Astrocyte (in vitro differentiated cells and primary cell): Measurements from ENCODE around the gene MICALL2. TPM values are rescaled to one million over a fixed set of nuclear protein-coding genes. Genes with fewer than 3 reads are reported as not detected.

Experiments
- DNase-seq: peaks from one replicate; pipeline ENCODE4 v3.0.0-alpha.2; 2010; ENCODE audit warnings: low read depth
- FAIRE-seq: peaks from 2 replicates; lab custom pipeline; 2011; peaks lifted over from hg19 to GRCh38; lab: Jason Lieb, UNC
- H2AFZ ChIP-seq: 2 replicates; pipeline ENCODE4 v1.6.0; 2012; ENCODE audit warnings: low read depth, low read length, inconsistent platforms
- H3K27ac ChIP-seq: 2 replicates; pipeline ENCODE4 v1.5.1; 2011; ENCODE audit warnings: low read depth, low read length, inconsistent platforms
- H3K27me3 ChIP-seq: 2 replicates; pipeline ENCODE4 v1.6.0; 2011; ENCODE audit warnings: low read length, inconsistent platforms; ENCODE audit not compliant: insufficient read depth
- H3K36me3 ChIP-seq: 2 replicates; pipeline ENCODE4 v1.5.1; 2011; ENCODE audit warnings: low read length, inconsistent platforms; ENCODE audit not compliant: insufficient read depth
- H3K4me1 ChIP-seq: 2 replicates; pipeline ENCODE4 v1.5.1; 2011; ENCODE audit warnings: low read length, inconsistent platforms; ENCODE audit not compliant: insufficient read depth
- H3K4me2 ChIP-seq: 2 replicates; pipeline ENCODE4 v1.6.0; 2012; ENCODE audit warnings: low read length, inconsistent platforms
- H3K4me3 ChIP-seq: 2 replicates; pipeline ENCODE4 v1.5.1; 2011; ENCODE audit warnings: low read depth, mild to moderate bottlenecking, low read length, inconsistent platforms; ENCODE audit not compliant: insufficient read depth
- H3K79me2 ChIP-seq: 2 replicates; pipeline ENCODE4 v1.6.0; 2012; ENCODE audit warnings: mild to moderate bottlenecking, low read length, inconsistent platforms; ENCODE audit not compliant: insufficient read depth
- H3K9ac ChIP-seq: 2 replicates; pipeline ENCODE4 v1.6.0; 2012; ENCODE audit warnings: mild to moderate bottlenecking, low read length, inconsistent platforms
- H3K9me3 ChIP-seq: 2 replicates; pipeline ENCODE4 v1.5.1; 2012; ENCODE audit warnings: low read depth, mild to moderate bottlenecking, low read length, inconsistent platforms; ENCODE audit not compliant: insufficient read depth
- H4K20me1 ChIP-seq: 2 replicates; pipeline ENCODE4 v1.6.0; 2012; ENCODE audit warnings: low read length, inconsistent platforms; ENCODE audit not compliant: insufficient read depth
- H3K27ac Mint-ChIP-seq: one replicate; pipeline ENCODE4 v1.8.0; 2021; ENCODE audit warnings: mild to moderate bottlenecking, mixed read lengths; ENCODE audit not compliant: unreplicated experiment
- H3K27me3 Mint-ChIP-seq: one replicate; pipeline ENCODE4 v1.8.0; 2021; ENCODE audit warnings: low read depth, mixed read lengths; ENCODE audit not compliant: unreplicated experiment
- H3K36me3 Mint-ChIP-seq: one replicate; pipeline ENCODE4 v1.8.0; 2021; ENCODE audit warnings: low read depth, mixed read lengths; ENCODE audit not compliant: unreplicated experiment
- H3K4me1 Mint-ChIP-seq: one replicate; pipeline ENCODE4 v1.8.0; 2021; ENCODE audit warnings: low read depth, mixed read lengths; ENCODE audit not compliant: unreplicated experiment
- H3K4me3 Mint-ChIP-seq: one replicate; pipeline ENCODE4 v1.8.0; 2021; ENCODE audit warnings: mild to moderate bottlenecking, moderate library complexity, mixed read lengths; ENCODE audit not compliant: unreplicated experiment
- H3K9me3 Mint-ChIP-seq: one replicate; pipeline ENCODE4 v1.8.0; 2021; ENCODE audit warnings: mild to moderate bottlenecking, mixed read lengths; ENCODE audit not compliant: unreplicated experiment
- CTCF ChIP-seq: IDR thresholded peaks from 2 replicates; pipeline ENCODE4 v1.5.1; 2011; ENCODE audit warnings: low read depth, mild to moderate bottlenecking, inconsistent platforms, low read length, moderate library complexity; ENCODE audit not compliant: insufficient read depth
- EZH2 ChIP-seq: IDR thresholded peaks from 2 replicates; pipeline ENCODE4 v1.6.1; 2012; ENCODE audit warnings: mild to moderate bottlenecking, low read length, inconsistent platforms; ENCODE audit not compliant: insufficient read depth
- total RNA-seq: library from RNA; stranded (reverse); gene quantifications from 2 replicates; pipeline ENCODE4 v1.2.1, GENCODE V29; 2021

MICALL2 gene
- total RNA-seq, 1 donor from 2014 or later, result 43.4 TPM

GRCh38 chr7:1449951-1450350 is 9.3 kb downstream of the MICALL2 start:
- H2AFZ ChIP-seq, result no peak overlapping the region
- no peak overlapping the region for H3K27ac ChIP-seq
- Mint-ChIP-seq H3K9me3 (no peaks in the 10 kb centered on the region), H3K27ac (no peak overlapping the region), H3K4me1 (peaks cover 2% of the 10 kb centered on the region), H3K27me3 (no peaks in the 10 kb centered on the region), H3K4me3 (no peak overlapping the region), H3K36me3 (no peaks in the 10 kb centered on the region)
- no peak overlapping the region for H3K9ac ChIP-seq
- H4K20me1 ChIP-seq, result peaks cover 57% of the 10 kb centered on the region
- DNase-seq (no peak), FAIRE-seq (no peak)
- H3K4me3 ChIP-seq, result no peak overlapping the region
- H3K4me1 ChIP-seq, result peaks cover 10% of the 10 kb centered on the region
- peaks cover 49% of the 10 kb centered on the region for H3K79me2 ChIP-seq
- H3K4me2 ChIP-seq, result no peak overlapping the region
- no peaks in the 10 kb centered on the region for H3K9me3 ChIP-seq
- H3K36me3 ChIP-seq, result no peaks in the 10 kb centered on the region
- H3K27me3 ChIP-seq, result no peaks in the 10 kb centered on the region
- TF ChIP-seq CTCF (no peak), EZH2 (no peak)

DNA sequence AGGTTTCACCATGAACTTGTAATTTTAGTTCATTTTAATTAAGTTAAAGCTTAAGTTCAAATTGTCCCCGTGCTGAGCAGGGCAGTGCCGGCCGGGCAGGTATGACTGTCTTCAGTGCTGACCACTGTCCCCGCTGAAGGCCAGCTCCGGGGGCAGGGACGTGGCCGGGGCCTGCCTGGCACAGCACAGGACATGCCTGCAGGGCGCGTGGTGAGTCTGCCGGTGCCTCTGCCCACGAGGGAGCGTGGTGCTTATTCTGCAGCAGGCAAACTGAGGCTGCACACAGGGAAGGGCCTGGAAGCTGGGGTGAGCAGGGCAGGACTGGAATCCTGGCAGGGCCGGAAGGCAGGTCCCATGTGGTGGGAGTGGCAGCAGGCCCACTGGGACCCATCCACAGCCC is 9.8 kb downstream of the MICALL2 start:
- Histone ChIP-seq H3K36me3 (no peaks in the 10 kb centered on the region), H3K4me2 (no peak overlapping the region), H3K4me3 (no peak overlapping the region), H3K79me2 (peaks cover 45% of the 10 kb centered on the region), H3K27ac (no peak overlapping the region), H2AFZ (no peak overlapping the region), H3K4me1 (peaks cover 5% of the 10 kb centered on the region), H4K20me1 (peaks cover 53% of the 10 kb centered on the region), H3K27me3 (no peaks in the 10 kb centered on the region), H3K9ac (no peak overlapping the region), H3K9me3 (no peaks in the 10 kb centered on the region)
- TF ChIP-seq EZH2 (no peak), CTCF (no peak)
- no peak overlapping the region for H3K27ac Mint-ChIP-seq
- no peaks in the 10 kb centered on the region for H3K9me3 Mint-ChIP-seq
- no peak for DNase-seq
- no peak overlapping the region for H3K4me3 Mint-ChIP-seq
- no peaks in the 10 kb centered on the region for H3K36me3 Mint-ChIP-seq
- H3K4me1 Mint-ChIP-seq, result peaks cover 2% of the 10 kb centered on the region
- no peak for FAIRE-seq
- no peaks in the 10 kb centered on the region for H3K27me3 Mint-ChIP-seq

DNA sequence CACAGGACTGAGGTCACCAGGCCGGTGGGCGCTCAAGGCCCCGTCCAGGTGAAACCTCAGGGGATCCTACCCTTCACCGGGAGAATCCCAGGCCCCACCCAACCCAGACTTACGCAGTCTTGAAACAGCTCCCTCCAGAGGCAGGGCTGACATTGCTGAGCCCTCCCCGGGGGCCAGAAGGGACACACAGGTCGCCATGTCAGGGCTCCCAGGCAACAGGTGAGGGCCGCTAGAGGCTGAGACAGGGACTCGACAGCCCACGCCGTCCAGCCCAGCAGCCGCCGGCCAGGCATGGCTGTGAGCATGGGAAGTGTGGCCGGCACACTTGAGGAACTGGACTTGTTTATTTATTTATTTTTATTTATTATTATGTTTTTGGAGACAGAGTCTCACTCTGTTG is 10.3 kb downstream of the MICALL2 start:
- no peaks in the 10 kb centered on the region for H3K4me1 ChIP-seq
- no peak overlapping the region for H3K4me2 ChIP-seq
- Mint-ChIP-seq H3K36me3 (no peaks in the 10 kb centered on the region), H3K4me3 (no peak overlapping the region), H3K9me3 (no peaks in the 10 kb centered on the region), H3K27ac (no peak overlapping the region), H3K4me1 (no peaks in the 10 kb centered on the region), H3K27me3 (no peaks in the 10 kb centered on the region)
- TF ChIP-seq EZH2 (no peak), CTCF (no peak)
- H3K4me3 ChIP-seq, result no peak overlapping the region
- H3K36me3 ChIP-seq, result no peaks in the 10 kb centered on the region
- H3K27me3 ChIP-seq, result no peaks in the 10 kb centered on the region
- H4K20me1 ChIP-seq, result peaks cover 48% of the 10 kb centered on the region
- DNase-seq (no peak), FAIRE-seq (no peak)
- H2AFZ ChIP-seq, result no peak overlapping the region
- H3K79me2 ChIP-seq, result peaks cover 39% of the 10 kb centered on the region
- H3K27ac ChIP-seq, result no peak overlapping the region
- H3K9me3 ChIP-seq, result no peaks in the 10 kb centered on the region
- no peak overlapping the region for H3K9ac ChIP-seq
